Smooth muscle cell (in vitro differentiated cells): ENCODE measurements around the gene CAB39L. TPM values are rescaled to one million over a fixed set of nuclear protein-coding genes. Genes with fewer than 3 reads are reported as not detected.

Experiments used
- DNase-seq: peaks from one replicate; lab custom pipeline; 2025; ENCODE audit not compliant: unreplicated experiment; lab: John Stamatoyannopoulos, UW
- H2AFZ ChIP-seq: fragments of 200-600 bp; sonication (generic); 2 replicates; pipeline ENCODE4 v1.6.0; 2016; ENCODE audit warnings: antibody characterized with exemption, low read depth, mild to moderate bottlenecking
- H3F3A ChIP-seq: fragments of 200-600 bp; sonication (generic); 2 replicates; pipeline ENCODE4 v1.6.0; 2017; ENCODE audit warnings: antibody characterized with exemption, low read depth
- H3K27ac ChIP-seq: fragments of 200-600 bp; sonication (generic); 2 replicates; pipeline ENCODE4 v1.5.1; 2016; ENCODE audit warnings: low read depth, mild to moderate bottlenecking
- H3K27me3 ChIP-seq: fragments of 200-600 bp; sonication (generic); 2 replicates; pipeline ENCODE4 v1.6.1; 2016; ENCODE audit warnings: low read depth, mild to moderate bottlenecking
- H3K36me3 ChIP-seq: fragments of 200-600 bp; sonication (generic); 2 replicates; pipeline ENCODE4 v1.5.1; 2016; ENCODE audit warnings: low read depth
- H3K4me1 ChIP-seq: fragments of 200-600 bp; sonication (generic); 2 replicates; pipeline ENCODE4 v1.5.1; 2016; ENCODE audit warnings: low read depth
- H3K4me2 ChIP-seq: fragments of 200-600 bp; sonication (generic); 2 replicates; pipeline ENCODE4 v1.6.0; 2016; ENCODE audit warnings: mild to moderate bottlenecking
- H3K4me3 ChIP-seq: fragments of 200-600 bp; sonication (generic); 2 replicates; pipeline ENCODE4 v1.5.1; 2016; ENCODE audit warnings: mild to moderate bottlenecking
- H3K79me2 ChIP-seq: fragments of 200-600 bp; sonication (generic); 2 replicates; pipeline ENCODE4 v1.6.0; 2016; ENCODE audit warnings: low read depth, mild to moderate bottlenecking
- H3K9ac ChIP-seq: fragments of 200-600 bp; sonication (generic); 2 replicates; pipeline ENCODE4 v1.6.0; 2016; ENCODE audit warnings: low read depth
- H3K9me3 ChIP-seq: fragments of 200-600 bp; sonication (generic); replicated peaks from 2 replicates; pipeline ENCODE4 v1.5.1; 2016; ENCODE audit warnings: low read depth
- H4K20me1 ChIP-seq: fragments of 200-600 bp; sonication (generic); 2 replicates; pipeline ENCODE4 v1.6.0; 2016; ENCODE audit warnings: low read depth
- CTCF ChIP-seq: fragments of 200-600 bp; sonication (generic); IDR thresholded peaks from 2 replicates; pipeline ENCODE4 v1.5.1; 2017; ENCODE audit warnings: borderline replicate concordance, mild to moderate bottlenecking, antibody characterized with exemption; ENCODE audit not compliant: insufficient read depth, poor library complexity, severe bottlenecking
- WGBS: methylation state at CpG from one replicate; pipeline ENCODE4 v1.1.7; 2016; ENCODE audit warnings: low lambda C conversion rate; 5-methylcytosine and 5-hydroxymethylcytosine counted together
- polyA plus RNA-seq: library from polyadenylated mRNA; unstranded; fragments of >200 nt; fragmentation: Nextera tagmentation; extraction: Ambion mirVana; gene quantifications from 2 replicates; pipeline ENCODE4 v1.2.1, GENCODE V29; 2016
- total RNA-seq: library from RNA; depleted of rRNA; stranded (reverse); fragments of >200 nt; gene quantifications from 2 replicates; pipeline ENCODE4 v1.2.3, GENCODE V29; 2014

Gene CAB39L
- total and polyA plus RNA-seq, 2 experiments from 2014 or later, result 13.2 to 13.8 TPM

- Histone ChIP-seq H3F3A (no peaks in the 10 kb centered on the region), H3K36me3 (no peaks in the 10 kb centered on the region), H3K79me2 (no peaks in the 10 kb centered on the region), H3K4me3 (no peak overlapping the region), H3K9me3 (no peaks in the 10 kb centered on the region), H3K27ac (peak overlapping the region; percentile 96), H3K9ac (peak overlapping the region; percentile 79), H3K27me3 (no peaks in the 10 kb centered on the region), H4K20me1 (no peaks in the 10 kb centered on the region), H3K4me1 (no peaks in the 10 kb centered on the region), H2AFZ (no peak overlapping the region), H3K4me2 (peak overlapping the region; percentile 42)
- no peak for TF ChIP-seq CTCF
- DNase-seq, result no peak
- WGBS, result 27% methylated on average over 6 of the region's 6 CpGs
Measured at GRCh38 chr13:49314344-49314882, 129.5 kb downstream of the CAB39L start.

- no peaks in the 10 kb centered on the region for H3K4me1 ChIP-seq
- H3K4me3 ChIP-seq, result no peak overlapping the region
- no peaks in the 10 kb centered on the region for H3K9me3 ChIP-seq
- no peaks in the 10 kb centered on the region for H3K36me3 ChIP-seq
- H3K79me2 ChIP-seq, result no peaks in the 10 kb centered on the region
- H3K27me3 ChIP-seq, result no peaks in the 10 kb centered on the region
- TF ChIP-seq CTCF, result no peak
- no peak overlapping the region for H3K4me2 ChIP-seq
- no peaks in the 10 kb centered on the region for H4K20me1 ChIP-seq
- no peak overlapping the region for H3K27ac ChIP-seq
- 93% methylated on average over 6 of the region's 6 CpGs for WGBS
- H2AFZ ChIP-seq, result no peak overlapping the region
- DNase-seq, result no peak
- no peak overlapping the region for H3K9ac ChIP-seq
- H3F3A ChIP-seq, result no peaks in the 10 kb centered on the region
Measured at GRCh38 chr13:49311816-49312215, 132.0 kb downstream of the CAB39L start.

- H3F3A ChIP-seq, result no peaks in the 10 kb centered on the region
- H3K27me3 ChIP-seq, result no peaks in the 10 kb centered on the region
- DNase-seq, result no peak
- no peak overlapping the region for H2AFZ ChIP-seq
- H3K9ac ChIP-seq, result no peak overlapping the region
- no peak for TF ChIP-seq CTCF
- H3K27ac ChIP-seq, result no peak overlapping the region
- no peaks in the 10 kb centered on the region for H3K36me3 ChIP-seq
- H3K4me1 ChIP-seq, result no peaks in the 10 kb centered on the region
- H3K79me2 ChIP-seq, result no peaks in the 10 kb centered on the region
- H3K4me2 ChIP-seq, result no peak overlapping the region
- 98% methylated on average over 3 of the region's 3 CpGs for WGBS
- H3K4me3 ChIP-seq, result no peak overlapping the region
- H4K20me1 ChIP-seq, result no peaks in the 10 kb centered on the region
- no peaks in the 10 kb centered on the region for H3K9me3 ChIP-seq
Measured at GRCh38 chr13:49310251-49310650, 133.6 kb downstream of the CAB39L start.

- H3K9ac ChIP-seq, result no peak overlapping the region
- H3K36me3 ChIP-seq, result no peaks in the 10 kb centered on the region
- no peak for TF ChIP-seq CTCF
- no peaks in the 10 kb centered on the region for H3K9me3 ChIP-seq
- 96% methylated on average over 11 of the region's 11 CpGs for WGBS
- no peaks in the 10 kb centered on the region for H3K4me1 ChIP-seq
- no peaks in the 10 kb centered on the region for H3F3A ChIP-seq
- H3K79me2 ChIP-seq, result no peaks in the 10 kb centered on the region
- no peaks in the 10 kb centered on the region for H3K27me3 ChIP-seq
- DNase-seq, result no peak
- no peak overlapping the region for H3K4me3 ChIP-seq
- H2AFZ ChIP-seq, result no peak overlapping the region
- H3K27ac ChIP-seq, result peak overlapping the region; percentile 38
- no peaks in the 10 kb centered on the region for H4K20me1 ChIP-seq
- H3K4me2 ChIP-seq, result no peak overlapping the region
Measured at GRCh38 chr13:49308921-49309408, 134.9 kb downstream of the CAB39L start.
